ENCODE measurements around the gene TMEM121. TPM values are rescaled to one million over a fixed set of nuclear protein-coding genes. Genes with fewer than 3 reads are reported as not detected.

TMEM121 gene
- polyA plus RNA-seq (2012; ENCODE audit: insufficient read depth, insufficient read length), result 1.5 TPM

- DNase-seq (ENCODE audit: low read depth, low spot score), result no peak
- peak within 1 kb of the TSS; percentile 24 for H3K4me3 ChIP-seq (ENCODE audit: low read length)
Observed at GRCh38 chr14:105525861-105526775, at the start of gene TMEM121. TMEM121 (plus strand) TSS chr14:105526583; CDS start chr14:105528835, 2,252 bp downstream.

- no peak overlapping the region for H3K4me3 ChIP-seq (ENCODE audit: low read length)
- no peak for DNase-seq (ENCODE audit: low read depth, low spot score)
Observed at GRCh38 chr14:105476831-105477659, 49.3 kb upstream of the TMEM121 start.

- no peak overlapping the region for H3K4me3 ChIP-seq (ENCODE audit: low read length)
- DNase-seq (ENCODE audit: low read depth, low spot score), result no peak
Observed at GRCh38 chr14:105477660-105478397, 48.6 kb upstream of the TMEM121 start.

- no peak overlapping the region for H3K4me3 ChIP-seq (ENCODE audit: low read length)
Observed at GRCh38 chr14:105478398-105479251, 47.8 kb upstream of the TMEM121 start.

GRCh38 chr14:105479431-105480158 is 46.8 kb upstream of the TMEM121 start:
- H3K4me3 ChIP-seq (ENCODE audit: low read length), result no peak overlapping the region
- no peak for DNase-seq (ENCODE audit: low read depth, low spot score)

More at GRCh38 chr14:105478398-105479251, 47.8 kb upstream of the TMEM121 start:
- DNase-seq (ENCODE audit: low read depth, low spot score), result no peak

GRCh38 chr14:105480199-105480746 is 46.1 kb upstream of the TMEM121 start:
- no peak overlapping the region for H3K4me3 ChIP-seq (ENCODE audit: low read length)
- DNase-seq (ENCODE audit: low read depth, low spot score), result no peak

GRCh38 chr14:105480807-105481801 is 45.3 kb upstream of the TMEM121 start:
- H3K4me3 ChIP-seq (ENCODE audit: low read length), result peak overlapping the region; percentile 53

GRCh38 chr14:105481886-105482457 is 44.4 kb upstream of the TMEM121 start:
- peak overlapping the region; percentile 53 for H3K4me3 ChIP-seq (ENCODE audit: low read length)
- peak; percentile 95 for DNase-seq (ENCODE audit: low read depth, low spot score)

More at GRCh38 chr14:105480807-105481801, 45.3 kb upstream of the TMEM121 start:
- peak; percentile 62 for DNase-seq (ENCODE audit: low read depth, low spot score)

- H3K4me3 ChIP-seq (ENCODE audit: low read length), result no peak overlapping the region
- DNase-seq (ENCODE audit: low read depth, low spot score), result no peak
Observed at GRCh38 chr14:105482486-105483110, 43.8 kb upstream of the TMEM121 start.

GRCh38 chr14:105483300-105484068 is 42.9 kb upstream of the TMEM121 start:
- H3K4me3 ChIP-seq (ENCODE audit: low read length), result no peak overlapping the region

GRCh38 chr14:105484069-105484996 is 42.0 kb upstream of the TMEM121 start:
- no peak for DNase-seq (ENCODE audit: low read depth, low spot score)

More at GRCh38 chr14:105483300-105484068, 42.9 kb upstream of the TMEM121 start:
- no peak for DNase-seq (ENCODE audit: low read depth, low spot score)

GRCh38 chr14:105484997-105485393 is 41.4 kb upstream of the TMEM121 start:
- no peak overlapping the region for H3K4me3 ChIP-seq (ENCODE audit: low read length)
- DNase-seq (ENCODE audit: low read depth, low spot score), result no peak

More at GRCh38 chr14:105484069-105484996, 42.0 kb upstream of the TMEM121 start:
- H3K4me3 ChIP-seq (ENCODE audit: low read length), result no peak overlapping the region

- no peak for DNase-seq (ENCODE audit: low read depth, low spot score)
- no peak overlapping the region for H3K4me3 ChIP-seq (ENCODE audit: low read length)
Observed at GRCh38 chr14:105485739-105486162, 40.6 kb upstream of the TMEM121 start.

Data from Jurkat, Clone E6-1 (cell line).